ENCODE measurements around the gene RNU7-1. TPM values are rescaled to one million over a fixed set of nuclear protein-coding genes. Genes with fewer than 3 reads are reported as not detected.

Gene RNU7-1
- total and polyA plus RNA-seq, 9 of the 15 experiments (the other 6 are each of a cell fraction or from before 2014, with no cell fraction given) = not detected

DNA sequence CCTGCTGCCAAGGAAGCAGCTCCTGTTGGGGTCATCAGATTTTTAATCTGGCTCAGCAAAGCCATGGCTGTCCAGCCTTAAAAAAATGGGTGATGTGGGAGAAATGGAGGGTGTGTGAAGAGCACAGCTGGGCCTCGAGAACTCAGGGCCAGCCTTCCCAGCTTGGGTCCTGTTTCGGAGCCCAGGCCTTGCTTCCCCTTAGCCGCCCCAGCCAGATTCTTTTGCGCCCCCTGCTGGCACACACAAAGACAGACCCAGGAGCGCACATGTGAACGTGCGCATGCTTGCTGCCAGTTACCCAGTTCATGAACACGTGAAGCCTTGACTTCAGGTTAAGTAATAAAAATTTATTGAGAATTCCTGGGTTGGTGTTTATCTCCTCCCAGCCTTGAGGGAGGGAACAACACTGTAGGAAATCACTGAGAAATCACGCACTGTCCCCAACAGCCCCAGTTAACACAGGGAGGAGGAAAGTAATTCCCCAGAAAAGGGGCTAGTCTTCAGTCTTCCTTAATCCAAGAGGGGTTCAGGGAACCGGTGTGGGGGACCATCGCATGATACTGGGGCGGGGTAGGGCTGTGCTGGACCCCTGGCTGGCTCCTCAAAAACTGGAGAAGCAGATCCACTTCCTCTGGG is 21.5 kb downstream of the RNU7-1 start (continued):
- no peak for TF ChIP-seq HDAC2 (IDR thresholded peaks at IDR 0.05)
- TF ChIP-seq, protein P1, sequence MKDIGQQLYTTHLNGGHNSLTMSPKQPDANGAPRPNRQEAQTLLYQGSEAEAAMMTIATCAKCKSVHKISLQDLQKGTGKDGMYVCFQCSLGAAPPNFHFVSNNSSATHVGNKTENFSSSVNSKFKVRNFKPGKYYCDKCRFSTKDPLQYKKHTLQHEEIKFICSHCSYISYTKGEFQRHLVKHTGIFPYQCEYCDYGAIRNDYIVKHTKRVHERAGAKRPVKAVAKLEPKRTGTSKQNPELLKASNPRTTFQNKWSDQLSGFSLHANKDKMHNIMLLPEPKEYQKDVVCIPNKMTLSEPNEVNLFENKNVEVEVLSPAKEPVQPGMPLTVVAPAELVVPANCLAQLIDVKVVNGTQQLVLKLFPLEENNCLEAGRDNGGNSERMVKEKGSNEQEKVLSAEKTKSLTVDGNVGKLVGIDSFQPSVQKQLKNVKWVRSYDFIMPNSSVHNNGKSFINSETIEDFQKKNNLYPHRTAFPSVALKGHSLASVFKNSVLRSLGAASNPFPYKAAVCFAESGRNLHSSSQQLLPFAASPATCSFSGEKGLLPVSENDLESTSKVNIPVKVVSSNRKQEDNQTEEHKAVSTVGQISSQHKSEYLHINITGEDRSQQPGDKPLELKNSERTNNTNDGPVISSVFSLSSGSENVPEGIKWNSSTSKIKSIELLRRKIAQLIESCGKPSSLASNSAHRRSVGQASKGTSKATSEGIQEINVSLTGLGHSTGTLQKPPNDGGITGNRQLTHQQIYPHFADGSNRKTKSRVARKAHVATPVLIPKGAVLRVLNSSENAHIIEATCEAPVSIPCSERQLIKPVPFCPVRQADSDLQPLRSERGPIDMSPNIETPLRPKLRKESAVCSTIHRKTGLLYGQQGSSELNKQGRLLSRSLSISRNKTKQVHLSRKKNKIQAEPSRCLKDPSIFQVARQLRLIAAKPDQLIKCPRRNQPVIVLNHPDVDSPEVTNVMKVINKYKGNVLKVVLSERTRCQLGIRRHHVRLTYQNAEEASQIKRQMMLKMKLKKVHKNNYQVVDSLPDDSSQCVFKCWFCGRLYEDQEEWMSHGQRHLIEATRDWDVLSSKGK (CRISPR knock-in tag; IDR thresholded peaks at IDR 0.05) = no peak
- TF ChIP-seq COPS2 (conservative IDR thresholded peaks at IDR 0.05) = no peak
- TF ChIP-seq, protein P2, sequence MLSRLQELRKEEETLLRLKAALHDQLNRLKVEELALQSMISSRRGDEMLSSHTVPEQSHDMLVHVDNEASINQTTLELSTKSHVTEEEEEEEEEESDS (CRISPR knock-in tag; IDR thresholded peaks at IDR 0.05) = no peak
- TF ChIP-seq MYNN (IDR thresholded peaks at IDR 0.05) = no peak
- TF ChIP-seq MYNN (CRISPR knock-in tag; IDR thresholded peaks at IDR 0.05) = no peak
- no peak for TF ChIP-seq MAFG (tag; conservative IDR thresholded peaks at IDR 0.05)
- TF ChIP-seq TCF7 (IDR thresholded peaks at IDR 0.05; ENCODE audit: borderline replicate concordance) = no peak
- TF ChIP-seq, protein P3, sequence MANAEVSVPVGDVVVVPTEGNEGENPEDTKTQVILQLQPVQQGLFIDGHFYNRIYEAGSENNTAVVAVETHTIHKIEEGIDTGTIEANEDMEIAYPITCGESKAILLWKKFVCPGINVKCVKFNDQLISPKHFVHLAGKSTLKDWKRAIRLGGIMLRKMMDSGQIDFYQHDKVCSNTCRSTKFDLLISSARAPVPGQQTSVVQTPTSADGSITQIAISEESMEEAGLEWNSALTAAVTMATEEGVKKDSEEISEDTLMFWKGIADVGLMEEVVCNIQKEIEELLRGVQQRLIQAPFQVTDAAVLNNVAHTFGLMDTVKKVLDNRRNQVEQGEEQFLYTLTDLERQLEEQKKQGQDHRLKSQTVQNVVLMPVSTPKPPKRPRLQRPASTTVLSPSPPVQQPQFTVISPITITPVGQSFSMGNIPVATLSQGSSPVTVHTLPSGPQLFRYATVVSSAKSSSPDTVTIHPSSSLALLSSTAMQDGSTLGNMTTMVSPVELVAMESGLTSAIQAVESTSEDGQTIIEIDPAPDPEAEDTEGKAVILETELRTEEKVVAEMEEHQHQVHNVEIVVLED (CRISPR knock-in tag; IDR thresholded peaks at IDR 0.05) = no peak
- no peak for TF ChIP-seq EGR1 (conservative IDR thresholded peaks at IDR 0.05)
- TF ChIP-seq MCM7 (IDR thresholded peaks at IDR 0.05) = no peak
- TF ChIP-seq ZNF551 (CRISPR knock-in tag; IDR thresholded peaks at IDR 0.05) = no peak
- no peak for TF ChIP-seq FOXA3 (CRISPR knock-in tag; conservative IDR thresholded peaks at IDR 0.05 in 1 of 2, IDR thresholded peaks at IDR 0.05 in 1 of 2)
- TF ChIP-seq, protein P4, sequence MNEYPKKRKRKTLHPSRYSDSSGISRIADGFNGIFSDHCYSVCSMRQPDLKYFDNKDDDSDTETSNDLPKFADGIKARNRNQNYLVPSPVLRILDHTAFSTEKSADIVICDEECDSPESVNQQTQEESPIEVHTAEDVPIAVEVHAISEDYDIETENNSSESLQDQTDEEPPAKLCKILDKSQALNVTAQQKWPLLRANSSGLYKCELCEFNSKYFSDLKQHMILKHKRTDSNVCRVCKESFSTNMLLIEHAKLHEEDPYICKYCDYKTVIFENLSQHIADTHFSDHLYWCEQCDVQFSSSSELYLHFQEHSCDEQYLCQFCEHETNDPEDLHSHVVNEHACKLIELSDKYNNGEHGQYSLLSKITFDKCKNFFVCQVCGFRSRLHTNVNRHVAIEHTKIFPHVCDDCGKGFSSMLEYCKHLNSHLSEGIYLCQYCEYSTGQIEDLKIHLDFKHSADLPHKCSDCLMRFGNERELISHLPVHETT (CRISPR knock-in tag; conservative IDR thresholded peaks at IDR 0.05 in 1 of 2, IDR thresholded peaks at IDR 0.05 in 1 of 2) = no peak
- TF ChIP-seq ATF1 (CRISPR knock-in tag; IDR thresholded peaks at IDR 0.05) = no peak
- no peak; the same call in 1 of the 2 replicates for TF ChIP-seq ATF1 (tag; IDR thresholded peaks at IDR 0.05)
- no peak for TF ChIP-seq NR2F6 (CRISPR knock-in tag; IDR thresholded peaks at IDR 0.05)
- TF ChIP-seq, protein P5, sequence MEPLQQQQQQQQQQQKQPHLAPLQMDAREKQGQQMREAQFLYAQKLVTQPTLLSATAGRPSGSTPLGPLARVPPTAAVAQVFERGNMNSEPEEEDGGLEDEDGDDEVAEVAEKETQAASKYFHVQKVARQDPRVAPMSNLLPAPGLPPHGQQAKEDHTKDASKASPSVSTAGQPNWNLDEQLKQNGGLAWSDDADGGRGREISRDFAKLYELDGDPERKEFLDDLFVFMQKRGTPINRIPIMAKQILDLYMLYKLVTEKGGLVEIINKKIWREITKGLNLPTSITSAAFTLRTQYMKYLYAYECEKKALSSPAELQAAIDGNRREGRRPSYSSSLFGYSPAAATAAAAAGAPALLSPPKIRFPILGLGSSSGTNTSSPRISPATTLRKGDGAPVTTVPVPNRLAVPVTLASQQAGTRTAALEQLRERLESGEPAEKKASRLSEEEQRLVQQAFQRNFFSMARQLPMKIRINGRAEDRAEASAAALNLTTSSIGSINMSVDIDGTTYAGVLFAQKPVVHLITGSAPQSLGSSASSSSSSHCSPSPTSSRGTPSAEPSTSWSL (CRISPR knock-in tag; IDR thresholded peaks at IDR 0.05; ENCODE audit: borderline replicate concordance) = no peak
- TF ChIP-seq ZNF354B (CRISPR knock-in tag; IDR thresholded peaks at IDR 0.05) = no peak
- TF ChIP-seq, protein P6, sequence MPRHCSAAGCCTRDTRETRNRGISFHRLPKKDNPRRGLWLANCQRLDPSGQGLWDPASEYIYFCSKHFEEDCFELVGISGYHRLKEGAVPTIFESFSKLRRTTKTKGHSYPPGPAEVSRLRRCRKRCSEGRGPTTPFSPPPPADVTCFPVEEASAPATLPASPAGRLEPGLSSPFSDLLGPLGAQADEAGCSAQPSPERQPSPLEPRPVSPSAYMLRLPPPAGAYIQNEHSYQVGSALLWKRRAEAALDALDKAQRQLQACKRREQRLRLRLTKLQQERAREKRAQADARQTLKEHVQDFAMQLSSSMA (CRISPR knock-in tag; IDR thresholded peaks at IDR 0.05) = no peak
- TF ChIP-seq ZNF263 (CRISPR knock-in tag; IDR thresholded peaks at IDR 0.05; ENCODE audit: borderline replicate concordance) = no peak

All from K562 (cell line).